Vagina (tissue), 2 donors: ENCODE data around the gene UBE2O.

ENCODE experiments used
- CTCF ChIP-seq, 3 experiments: fragments of 450-650 bp in 2 of 3; fragments of 200-600 bp in 1 of 3; sonication (generic) in 1 of 3; IDR thresholded peaks; one replicate each; pipeline ENCODE4 v1.5.1; 2017 to 2019; ENCODE audit warnings: antibody characterized with exemption in 3 of 3, mild to moderate bottlenecking in 2 of 3, moderate library complexity in 2 of 3
- POLR2A ChIP-seq, 2 donors: fragments of 450-650 bp; IDR thresholded peaks; one replicate each; pipeline ENCODE4 v1.6.1; 2017; ENCODE audit warnings: antibody characterized with exemption in 2 of 2, mild to moderate bottlenecking in 2 of 2, moderate library complexity in 2 of 2
- POLR2AphosphoS5 ChIP-seq, 2 donors: sonication (generic); formaldehyde crosslinking; IDR thresholded peaks; one replicate each; pipeline ENCODE4 v1.9.0; 2017; ENCODE audit warnings: antibody characterized with exemption in 2 of 2, mild to moderate bottlenecking in 2 of 2, low read depth in 1 of 2; ENCODE audit not compliant: insufficient read depth in 1 of 2

GRCh38 chr17:76407509-76407908, 45.4 kb downstream of the UBE2O start:
- TF ChIP-seq CTCF (IDR thresholded peaks at IDR 0.05) (no peak), POLR2AphosphoS5 (IDR thresholded peaks at IDR 0.05; ENCODE audit: insufficient read depth in 1 of 2, low read depth in 1 of 2) (no peak), POLR2A (IDR thresholded peaks at IDR 0.05) (no peak)
